HG03103 (cell line): ENCODE measurements around the gene VPREB3.

Source experiments
- ATAC-seq: cut with Tn5 transposase; IDR thresholded peaks from one replicate; pipeline ENCODE4 v1.9.1; 2021; ENCODE audit warnings: low read depth; ENCODE audit not compliant: unreplicated experiment

VPREB3 gene

GRCh38 chr22:23767673-23768548, 13.7 kb upstream of the VPREB3 start, which contains the start of gene CHCHD10:
CHCHD10 (minus strand) TSS chr22:23767972; CDS start chr22:23767874, 98 bp downstream.
- no peak for ATAC-seq

DNA sequence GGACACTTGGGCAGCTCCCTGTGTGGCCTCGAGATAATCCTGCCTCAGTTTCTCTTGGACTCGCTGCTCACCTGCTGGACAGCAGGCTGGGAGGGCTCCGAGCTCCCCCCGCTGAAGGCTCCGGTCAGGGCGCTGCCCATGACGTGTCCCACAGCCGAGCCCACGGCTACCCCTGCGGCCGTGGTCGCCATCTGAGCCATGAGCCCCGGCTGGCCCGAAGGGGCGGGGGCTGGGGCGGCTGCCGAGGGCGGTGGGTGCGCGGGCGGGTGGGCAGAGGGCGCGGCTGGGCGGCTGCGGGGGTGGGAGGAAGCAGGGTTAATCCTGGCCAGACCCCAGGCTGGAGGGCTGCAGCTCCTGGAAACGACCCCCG, 13.1 kb upstream of the VPREB3 start:
- no peak for ATAC-seq

DNA sequence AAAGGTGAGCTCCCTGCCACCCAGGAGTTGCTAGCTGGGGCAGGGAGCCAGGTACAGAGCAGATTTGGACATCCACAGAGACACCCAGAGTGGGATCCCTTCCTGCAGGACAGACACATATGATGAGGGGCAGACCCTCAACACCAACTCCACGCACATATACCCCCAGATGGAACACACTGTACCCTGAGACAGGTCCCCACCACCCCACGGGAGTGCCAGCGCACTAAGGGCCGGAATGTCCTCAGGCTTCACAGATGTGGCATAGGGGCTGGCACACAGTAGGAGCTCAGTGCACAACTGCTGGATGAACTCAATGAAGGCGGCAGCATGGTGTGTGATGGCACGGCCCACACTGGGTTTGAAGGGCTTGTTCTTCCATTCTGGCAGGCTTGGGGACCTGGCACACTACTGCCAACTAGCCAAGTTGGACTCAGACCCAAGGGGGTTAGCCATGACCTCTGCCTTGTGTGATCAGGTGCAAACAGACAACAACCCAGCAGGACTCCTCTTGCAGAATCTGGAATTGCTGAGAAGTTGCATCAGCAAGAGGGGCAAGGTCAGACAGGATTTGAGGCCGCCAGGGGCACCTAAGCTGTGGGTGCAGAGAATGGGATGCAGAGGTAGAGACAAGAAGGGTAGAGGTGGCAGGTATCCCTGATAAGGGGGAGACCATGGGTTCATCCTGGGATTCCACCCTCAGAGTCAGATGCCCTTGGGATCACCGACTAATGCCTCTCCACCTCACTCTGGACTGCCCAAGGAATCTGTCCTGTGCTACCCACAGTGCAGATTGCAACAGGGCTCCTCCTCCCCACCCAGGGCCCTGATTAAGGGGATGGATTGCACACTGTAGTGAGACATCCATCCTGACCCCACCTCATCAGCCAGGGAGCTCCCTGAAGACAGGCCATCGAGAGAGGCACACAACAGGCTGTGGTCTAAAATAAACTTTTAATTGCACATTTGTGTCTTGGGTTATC, 11.0 kb upstream of the VPREB3 start:
- ATAC-seq: no peak

- no peak for ATAC-seq
These were observed 9.7 kb upstream of the VPREB3 start for GRCh38 chr22:23763954-23764353.

DNA sequence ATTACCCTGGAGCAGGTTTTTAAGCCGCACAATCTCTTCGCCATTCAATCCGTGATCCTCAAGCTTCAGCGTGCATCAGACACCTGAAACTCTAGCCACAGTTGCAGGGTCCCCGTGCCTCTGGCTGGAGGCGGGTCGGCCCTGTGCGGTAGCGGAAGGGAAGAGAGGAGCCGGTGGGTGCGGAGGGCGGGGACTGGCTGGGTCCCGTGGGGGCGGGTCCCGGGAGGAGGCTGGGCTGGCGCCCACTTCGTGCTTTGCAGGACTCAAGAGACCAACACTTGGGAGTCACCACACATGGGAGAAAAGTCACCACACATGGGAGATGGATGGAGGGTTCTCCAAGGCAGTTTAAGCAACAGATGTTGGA, 9.3 kb upstream of the VPREB3 start:
- no peak for ATAC-seq

GRCh38 chr22:23762842-23763578, 8.8 kb upstream of the VPREB3 start, which contains the start of gene C22orf15:
C22orf15 (plus strand) TSS chr22:23762990; CDS start chr22:23763307, 317 bp downstream.
- no peak for ATAC-seq

DNA sequence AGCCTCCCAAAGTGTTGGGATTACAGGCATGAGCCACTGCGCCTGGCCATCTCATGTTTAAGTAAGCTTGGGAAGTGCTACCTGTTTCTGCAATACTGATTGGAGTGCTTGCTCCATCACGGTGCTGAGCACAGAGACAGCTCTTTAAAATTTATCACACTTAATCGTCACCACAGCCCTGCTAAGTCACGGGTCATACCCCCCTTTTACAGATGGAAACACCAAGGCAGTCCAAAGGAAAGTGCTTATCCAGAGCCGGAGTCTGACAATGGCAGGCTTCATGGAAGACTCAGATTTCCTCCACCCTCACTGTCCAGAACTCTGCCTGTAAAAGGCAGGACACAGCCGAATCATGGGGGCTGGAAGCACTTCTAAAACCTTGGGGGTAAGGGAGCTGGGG, 5.8 kb upstream of the VPREB3 start:
- ATAC-seq: no peak

DNA sequence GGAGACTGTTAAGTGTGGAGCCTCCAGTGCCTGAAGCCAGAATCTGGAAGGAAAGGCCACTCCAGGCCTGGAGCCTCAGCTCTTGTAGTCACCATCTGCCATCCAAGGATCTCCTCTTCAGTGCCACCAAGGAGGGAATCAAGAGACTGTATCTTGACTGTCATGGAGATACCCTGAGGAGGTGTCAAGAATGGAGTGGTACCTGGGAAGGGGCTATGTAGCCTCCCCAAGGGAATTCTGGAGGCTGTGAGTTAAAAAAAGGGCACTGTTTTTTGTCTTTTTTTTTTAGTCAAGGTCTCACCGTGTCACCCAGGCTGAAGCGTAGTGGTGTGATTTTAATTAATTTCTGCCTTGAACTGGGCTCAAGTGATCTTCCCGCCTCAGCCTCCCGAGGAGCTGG, 5.3 kb upstream of the VPREB3 start:
- no peak for ATAC-seq

GRCh38 chr22:23756891-23757290, 2.7 kb upstream of the VPREB3 start:
- ATAC-seq: no peak

DNA sequence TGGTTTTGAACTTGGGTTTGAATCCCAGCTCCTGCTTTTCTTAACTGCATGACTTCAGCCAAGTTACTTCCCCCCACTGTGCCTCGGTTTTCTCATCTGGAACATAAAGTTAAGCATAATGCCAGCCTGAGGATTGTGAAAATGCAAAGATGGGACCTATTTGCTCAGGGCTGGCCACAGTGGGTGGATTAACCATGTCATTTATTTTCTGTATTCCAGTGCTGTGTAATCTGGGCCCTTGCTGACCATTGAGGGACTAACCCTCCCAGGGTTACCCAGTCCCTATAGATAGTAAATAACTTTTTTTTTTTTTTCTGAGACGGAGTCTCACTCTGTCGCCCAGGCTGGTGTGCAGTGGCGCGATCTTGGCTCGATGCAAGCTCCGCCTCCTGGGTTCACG, 1.5 kb upstream of the VPREB3 start:
- no peak for ATAC-seq

- ATAC-seq: no peak
These were observed 883 bp upstream of the VPREB3 start for GRCh38 chr22:23754980-23755636.

GRCh38 chr22:23753385-23753784, 840 bp downstream of the VPREB3 start:
- ATAC-seq: no peak

DNA sequence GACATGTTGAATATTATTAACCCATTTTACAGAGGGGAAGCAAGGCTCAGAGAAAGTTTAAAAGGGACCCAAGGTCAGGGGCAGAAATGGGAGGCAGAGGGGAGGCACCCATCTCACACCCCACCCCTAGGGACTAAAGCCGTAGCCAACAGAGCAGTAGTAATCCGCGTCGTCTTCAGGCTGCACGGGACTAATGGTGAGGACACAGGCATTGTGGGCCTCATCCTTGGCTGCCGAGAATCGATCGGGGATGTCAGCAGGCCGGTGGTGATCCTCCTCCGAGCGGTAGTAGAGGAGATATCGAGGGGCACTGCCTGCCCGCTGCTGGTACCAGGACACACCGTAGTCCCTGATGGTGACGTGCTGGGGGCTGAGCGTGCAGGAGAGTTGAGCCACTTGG, 1.5 kb downstream of the VPREB3 start:
- no peak for ATAC-seq

GRCh38 chr22:23752090-23752691, 2.0 kb downstream of the VPREB3 start:
- ATAC-seq: no peak

DNA sequence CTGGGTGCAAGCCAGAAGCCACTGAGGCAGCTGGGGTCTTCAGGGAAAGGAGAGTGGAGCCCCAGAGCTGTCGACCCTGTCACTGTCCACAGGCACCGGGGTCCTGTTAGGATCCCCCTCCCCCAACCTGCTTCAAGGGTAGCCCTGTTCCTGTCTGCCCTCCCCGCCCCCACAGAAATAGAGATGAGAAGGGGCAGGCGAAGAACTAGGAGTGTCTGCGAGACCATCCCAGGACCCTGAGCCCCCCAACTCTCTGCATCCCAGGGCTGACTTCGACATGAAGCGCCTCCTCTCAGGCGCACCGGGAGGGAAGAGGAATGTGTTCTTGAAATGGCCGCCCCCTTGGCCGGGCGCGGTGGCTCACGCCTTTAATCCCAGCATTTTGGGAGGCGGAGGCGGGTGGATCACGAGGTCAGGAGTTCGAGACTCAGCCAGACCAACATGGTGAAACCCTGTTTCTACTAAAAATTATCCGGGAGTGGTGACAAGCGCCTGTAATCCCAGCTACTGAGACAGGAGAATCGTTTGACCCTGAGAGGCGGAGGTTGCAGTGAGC, 2.7 kb downstream of the VPREB3 start:
- ATAC-seq: no peak

- ATAC-seq: peak; percentile 56
These were observed 3.3 kb downstream of the VPREB3 start, which contains the start of gene ZNF70 for GRCh38 chr22:23750714-23751440. ZNF70 (minus strand) TSS chr22:23751112; CDS start chr22:23745140, 5,972 bp downstream.

DNA sequence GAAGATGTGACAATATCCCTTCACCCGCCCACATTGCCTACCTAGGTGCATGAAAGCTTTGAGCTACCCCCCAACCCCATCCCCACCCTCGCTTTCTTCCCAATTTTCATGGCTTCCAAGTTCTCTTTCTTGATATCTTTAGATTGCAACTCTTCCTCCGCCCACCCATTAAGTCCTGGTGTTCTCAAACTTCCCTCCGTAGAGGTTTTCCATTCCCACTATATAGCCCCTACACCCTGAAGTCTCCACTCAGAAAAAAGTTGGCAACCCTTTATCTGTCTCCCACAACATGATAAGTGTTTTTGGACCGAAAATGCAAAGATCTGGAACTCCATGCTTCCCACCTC, 3.9 kb downstream of the VPREB3 start:
- no peak for ATAC-seq

DNA sequence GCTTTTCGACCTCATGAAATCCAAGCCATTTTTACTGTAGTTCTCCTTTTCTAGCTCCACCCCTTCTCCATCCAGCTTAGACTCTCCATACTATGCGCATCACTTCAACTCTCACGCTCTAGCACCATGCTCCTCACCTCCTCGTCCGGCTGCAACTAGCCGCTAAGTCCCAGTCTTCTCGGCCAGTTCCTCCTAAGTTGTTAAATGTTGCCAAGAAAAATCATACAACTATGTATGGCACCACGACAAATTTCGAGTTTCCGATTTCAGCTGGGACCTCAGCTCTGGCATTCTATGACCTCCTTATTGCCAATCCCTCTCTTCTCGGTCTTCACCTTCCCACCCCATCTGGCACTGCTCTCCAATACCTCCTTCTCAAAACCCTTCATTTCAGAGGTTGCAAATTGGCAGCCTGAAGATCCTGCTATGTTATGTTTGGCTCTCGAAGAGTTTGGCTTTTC, 4.4 kb downstream of the VPREB3 start:
- ATAC-seq: no peak

DNA sequence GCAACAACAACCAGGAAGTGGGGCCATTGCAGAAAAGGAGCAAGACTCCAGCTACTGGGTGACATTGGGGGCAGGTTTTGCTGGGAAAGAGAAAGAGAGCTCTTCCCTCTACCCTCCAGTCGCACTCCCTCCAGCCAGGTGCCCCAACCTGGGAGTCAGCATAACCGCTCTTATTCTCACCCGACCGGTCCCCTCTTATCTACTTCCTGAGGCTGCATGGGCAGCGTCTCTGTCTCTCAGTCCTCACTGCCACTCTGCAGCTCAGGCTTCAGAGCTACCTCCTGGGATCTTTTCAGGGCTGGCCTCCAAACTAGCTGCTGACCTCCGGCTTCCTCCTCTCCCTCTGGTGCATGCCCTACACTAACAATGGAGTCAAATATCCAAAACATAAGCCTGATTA, 8.4 kb downstream of the VPREB3 start:
- no peak for ATAC-seq
